WTC11 (cell line): ENCODE data around the gene NCBP2. TPM values are rescaled to one million over a fixed set of nuclear protein-coding genes. Genes with fewer than 3 reads are reported as not detected.

Source experiments
- ATAC-seq: fragments of 200-7000 bp; cut with Tn5 transposase; 2 replicates; pipeline ENCODE4 v1.10.0; 2021; ENCODE audit warnings: mild to moderate bottlenecking, moderate library complexity
- Bru-seq: library from RNA; stranded (reverse); fragments of 400-500 nt; gene quantifications from one replicate; lab custom pipeline; 2021; lab: Mats Ljungman, UMichigan
- CTCF ChIA-PET: fragments of 300-600 bp; sonication (Branson Sonifier 250); formaldehyde crosslinking; loops from one replicate; lab custom pipeline; 2021; ENCODE audit warnings: antibody characterized with exemption; lab: Charles Lee
- POLR2A ChIA-PET: fragments of 350-600 bp; sonication (Branson Sonifier 250); formaldehyde crosslinking; loops from one replicate; lab custom pipeline; 2021; ENCODE audit warnings: antibody characterized with exemption; lab: Charles Lee
- DNase-seq: peaks from one replicate; pipeline ENCODE4 v3.0.0; 2021; ENCODE audit warnings: low spot score
- H3K27ac Mint-ChIP-seq: 2 replicates; pipeline ENCODE4 v1.8.0; 2021; ENCODE audit warnings: mixed read lengths
- H3K27me3 Mint-ChIP-seq: 2 replicates; pipeline ENCODE4 v1.8.0; 2021; ENCODE audit warnings: low read depth, mild to moderate bottlenecking, moderate library complexity, mixed read lengths
- H3K36me3 Mint-ChIP-seq: 2 replicates; pipeline ENCODE4 v1.8.0; 2021; ENCODE audit warnings: mixed read lengths
- H3K4me1 Mint-ChIP-seq: 2 replicates; pipeline ENCODE4 v1.8.0; 2022; ENCODE audit warnings: mixed read lengths
- H3K4me3 Mint-ChIP-seq: 2 replicates; pipeline ENCODE4 v1.8.0; 2021; ENCODE audit warnings: mild to moderate bottlenecking, moderate library complexity, mixed read lengths
- H3K9me3 Mint-ChIP-seq: 2 replicates; pipeline ENCODE4 v1.8.0; 2021; ENCODE audit warnings: mixed read lengths
- ATF1 ChIP-seq: sonication (generic); formaldehyde crosslinking; IDR thresholded peaks from 2 replicates; pipeline ENCODE4 v1.8.1; 2023; ENCODE audit warnings: mild to moderate bottlenecking, moderate library complexity, missing genetic modification reagents
- CBFB ChIP-seq: sonication (generic); formaldehyde crosslinking; IDR thresholded peaks from 2 replicates; pipeline ENCODE4 v1.8.1; 2022; ENCODE audit warnings: mild to moderate bottlenecking, low read depth, missing genetic modification reagents
- CREB1 ChIP-seq: sonication (generic); formaldehyde crosslinking; IDR thresholded peaks from 2 replicates; pipeline ENCODE4 v1.8.0; 2023; ENCODE audit warnings: mild to moderate bottlenecking, missing genetic modification reagents
- EMX1 ChIP-seq: fragments of 250-450 bp; sonication (Bioruptor Pico); IDR thresholded peaks from 2 replicates; pipeline ENCODE4 v1.8.0; 2021; ENCODE audit warnings: mild to moderate bottlenecking
- FOXK1 ChIP-seq: sonication (generic); formaldehyde crosslinking; IDR thresholded peaks from 2 replicates; pipeline ENCODE4 v1.8.0; 2022; ENCODE audit warnings: mild to moderate bottlenecking, moderate library complexity, missing genetic modification reagents
- FOXP1 ChIP-seq: sonication (generic); formaldehyde crosslinking; IDR thresholded peaks from 2 replicates; pipeline ENCODE4 v1.8.0; 2022; ENCODE audit warnings: missing genetic modification reagents, mild to moderate bottlenecking, moderate library complexity, borderline replicate concordance
- MXD4 ChIP-seq: fragments of 250-450 bp; sonication (Bioruptor Pico); IDR thresholded peaks from 2 replicates; pipeline ENCODE4 v1.8.0; 2021; ENCODE audit warnings: mild to moderate bottlenecking, moderate library complexity, borderline replicate concordance
- ZNF232 ChIP-seq: sonication (generic); formaldehyde crosslinking; IDR thresholded peaks from 2 replicates; pipeline ENCODE4 v1.8.0; 2022; ENCODE audit warnings: mild to moderate bottlenecking, missing genetic modification reagents
- ZNF317 ChIP-seq: sonication (generic); formaldehyde crosslinking; IDR thresholded peaks from 2 replicates; pipeline ENCODE4 v1.8.1; 2023; ENCODE audit warnings: low read depth, mild to moderate bottlenecking, moderate library complexity, missing genetic modification reagents, borderline replicate concordance
- long read RNA-seq, 3 experiments: library from RNA in 1 of 3; library from capped mRNA in 1 of 3; library from polyadenylated mRNA in 1 of 3; unstranded in 2 of 3; stranded (forward) in 1 of 3; transcript quantifications; one replicate each; pipeline ENCODE4 v2.0.0, GENCODE V29; 2021
- total RNA-seq: library from RNA; stranded (reverse); gene quantifications from 3 replicates; pipeline ENCODE4 v1.2.3, GENCODE V29; 2021
- TF ChIP-seq, protein P1 (sequence below): fragments of 250-450 bp; sonication (Bioruptor Pico); conservative IDR thresholded peaks from 2 replicates; pipeline ENCODE4 v1.9.0; 2021; ENCODE audit warnings: mild to moderate bottlenecking
- TF ChIP-seq, protein P2 (sequence below): sonication (generic); formaldehyde crosslinking; IDR thresholded peaks from 2 replicates; pipeline ENCODE4 v1.8.0; 2022; ENCODE audit warnings: mild to moderate bottlenecking, missing genetic modification reagents
- TF ChIP-seq, protein P3 (sequence below): sonication (generic); formaldehyde crosslinking; IDR thresholded peaks from 2 replicates; pipeline ENCODE4 v1.8.1; 2023; ENCODE audit warnings: mild to moderate bottlenecking, missing genetic modification reagents, moderate library complexity
- TF ChIP-seq, protein P4 (sequence below): fragments of 250-450 bp; sonication (Bioruptor Pico); IDR thresholded peaks from 2 replicates; pipeline ENCODE4 v1.9.0; 2021; ENCODE audit warnings: mild to moderate bottlenecking, borderline replicate concordance
- TF ChIP-seq, protein P5 (sequence below): sonication (generic); formaldehyde crosslinking; IDR thresholded peaks from 2 replicates; pipeline ENCODE4 v1.8.0; 2023; ENCODE audit warnings: missing genetic modification reagents, mild to moderate bottlenecking, borderline replicate concordance
- TF ChIP-seq, protein P6 (sequence below): sonication (generic); formaldehyde crosslinking; IDR thresholded peaks from 2 replicates; pipeline ENCODE4 v1.8.1; 2022; ENCODE audit warnings: mild to moderate bottlenecking, missing genetic modification reagents, moderate library complexity, borderline replicate concordance
- TF ChIP-seq, protein P7 (sequence below): sonication (generic); formaldehyde crosslinking; IDR thresholded peaks from 2 replicates; pipeline ENCODE4 v1.8.0; 2022; ENCODE audit warnings: mild to moderate bottlenecking, missing genetic modification reagents

NCBP2 gene
- total RNA-seq, result 96.5 to 100.0 TPM (median 96.9 TPM) in 3 replicates
- Bru-seq, nascent RNA, result percentile 98 among the genes with signal in this experiment
- long read RNA-seq, experiment 1, full-length matches to known transcripts, result 367 of 420 reads
- long read RNA-seq, experiment 1, partial matches to known transcripts, result 16 of 420 reads
- long read RNA-seq, experiment 1, other reads (novel, unspliced or antisense), result 37 of 420 reads
- long read RNA-seq, experiment 2, transcript NCBP2-201 (4 exons, 2,169 nt), result major isoform, 93 of 168 reads
- long read RNA-seq, experiment 2, partial matches to known transcripts, result 56 of 168 reads
- long read RNA-seq, experiment 2, other reads (novel, unspliced or antisense), result 6 of 168 reads
- long read RNA-seq, experiment 3, transcript NCBP2-205 (4 exons, 2,220 nt), result minor isoform, 19 of 240 reads
- long read RNA-seq, experiment 3, transcript NCBP2-201 (4 exons, 2,169 nt), result major isoform, 131 of 240 reads
- long read RNA-seq, experiment 3, transcript NCBP2-207 (4 exons, 1,133 nt), result minor isoform, 27 of 240 reads
- long read RNA-seq, experiment 3, transcript NCBP2-204 (4 exons, 1,946 nt), result minor isoform, 27 of 240 reads
- long read RNA-seq, experiment 3, partial matches to known transcripts, result 3 of 240 reads
- long read RNA-seq, experiment 3, other reads (novel, unspliced or antisense), result 31 of 240 reads

DNA sequence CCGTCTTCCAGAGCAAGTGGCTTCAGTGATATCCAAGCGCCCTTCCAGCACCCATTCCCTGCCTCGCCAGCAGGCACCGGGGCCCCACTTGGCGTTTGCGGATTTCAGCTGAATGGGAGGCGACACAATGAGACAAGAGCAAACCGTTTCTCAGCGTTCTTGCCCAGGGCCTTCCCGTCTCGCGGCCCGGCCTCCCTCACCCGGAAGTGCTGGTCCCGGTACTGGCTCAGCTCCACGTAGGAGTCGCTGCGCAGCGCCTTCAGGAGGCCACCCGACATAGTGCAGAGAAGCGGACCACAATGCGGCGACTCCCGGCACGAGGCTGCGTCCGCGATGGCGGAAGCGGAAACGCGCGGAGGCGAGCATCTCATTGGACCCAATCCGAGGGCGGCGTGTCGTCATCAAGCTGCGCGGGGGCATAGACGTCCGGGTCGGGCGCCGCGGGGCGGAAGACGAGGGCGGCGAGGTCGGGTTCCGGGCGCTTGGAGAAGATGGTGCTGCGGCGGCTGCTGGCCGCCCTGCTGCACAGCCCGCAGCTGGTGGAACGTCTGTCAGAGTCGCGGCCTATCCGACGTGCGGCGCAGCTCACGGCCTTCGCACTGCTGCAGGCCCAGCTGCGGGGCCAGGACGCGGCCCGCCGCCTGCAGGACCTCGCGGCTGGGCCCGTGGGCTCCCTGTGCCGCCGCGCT lies at the start of gene NCBP2:
Gene NCBP2 (minus strand): TSS at position 303 of the 689 bp plus-strand sequence. CDS start 25 bp downstream, at position 278.
- DNase-seq, result peak; percentile 99
- peaks cover 31% of the 10 kb centered on the region for H3K36me3 Mint-ChIP-seq
- TF ChIP-seq, protein P1, sequence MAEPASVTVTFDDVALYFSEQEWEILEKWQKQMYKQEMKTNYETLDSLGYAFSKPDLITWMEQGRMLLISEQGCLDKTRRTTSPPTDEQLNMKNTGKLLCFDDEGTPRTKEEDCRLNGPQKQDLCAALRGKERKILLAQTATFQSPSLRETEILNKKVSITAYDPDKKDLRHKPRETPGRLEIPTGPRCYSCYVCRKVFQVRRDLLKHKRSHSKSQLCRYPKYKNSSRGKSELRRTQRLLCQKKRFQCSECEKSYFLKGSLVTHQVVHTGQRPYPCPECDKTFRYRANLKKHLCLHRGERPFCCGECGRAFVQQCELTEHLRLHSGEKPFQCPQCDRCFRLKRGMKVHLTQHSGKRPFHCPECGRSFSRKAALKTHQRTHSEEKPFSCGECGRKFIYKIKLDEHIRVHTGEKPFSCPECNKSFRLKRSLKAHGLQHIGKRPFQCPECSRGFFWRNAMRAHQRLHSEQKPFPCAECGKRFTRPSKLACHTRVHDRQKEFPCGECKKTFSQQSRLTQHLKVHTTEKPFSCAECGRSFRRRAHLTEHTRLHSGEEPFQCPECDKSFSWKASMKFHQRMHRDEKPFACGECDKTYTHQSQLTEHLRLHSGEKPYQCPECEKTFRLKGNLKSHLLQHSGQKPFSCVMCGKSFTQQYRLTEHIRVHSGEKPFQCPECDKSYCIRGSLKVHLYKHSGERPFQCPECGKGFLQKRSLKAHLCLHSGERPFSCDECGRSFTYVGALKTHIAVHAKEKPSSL (CRISPR knock-in tag), result no peak
- TF ChIP-seq FOXK1 (CRISPR knock-in tag) (peak; percentile 98), ZNF232 (CRISPR knock-in tag) (peak; percentile 77), CBFB (0 out of 2 replicates have a peak, but pooled peaks have one; percentile 54), CREB1 (CRISPR knock-in tag) (peak; percentile 91; the same call in 1 of the 2 replicates), EMX1 (CRISPR knock-in tag) (no peak), ATF1 (peak; percentile 77), ZNF317 (0 out of 2 replicates have a peak, but pooled peaks have one; percentile 45), MXD4 (no peak), FOXP1 (CRISPR knock-in tag) (peak; percentile 91; the same call in 1 of the 2 replicates)
- TF ChIP-seq, protein P2, sequence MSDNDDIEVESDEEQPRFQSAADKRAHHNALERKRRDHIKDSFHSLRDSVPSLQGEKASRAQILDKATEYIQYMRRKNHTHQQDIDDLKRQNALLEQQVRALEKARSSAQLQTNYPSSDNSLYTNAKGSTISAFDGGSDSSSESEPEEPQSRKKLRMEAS (CRISPR knock-in tag), result peak; percentile 99
- TF ChIP-seq, protein P3, sequence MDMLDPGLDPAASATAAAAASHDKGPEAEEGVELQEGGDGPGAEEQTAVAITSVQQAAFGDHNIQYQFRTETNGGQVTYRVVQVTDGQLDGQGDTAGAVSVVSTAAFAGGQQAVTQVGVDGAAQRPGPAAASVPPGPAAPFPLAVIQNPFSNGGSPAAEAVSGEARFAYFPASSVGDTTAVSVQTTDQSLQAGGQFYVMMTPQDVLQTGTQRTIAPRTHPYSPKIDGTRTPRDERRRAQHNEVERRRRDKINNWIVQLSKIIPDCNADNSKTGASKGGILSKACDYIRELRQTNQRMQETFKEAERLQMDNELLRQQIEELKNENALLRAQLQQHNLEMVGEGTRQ (CRISPR knock-in tag), result peak; percentile 52; the same call in 1 of the 2 replicates
- TF ChIP-seq, protein P4, sequence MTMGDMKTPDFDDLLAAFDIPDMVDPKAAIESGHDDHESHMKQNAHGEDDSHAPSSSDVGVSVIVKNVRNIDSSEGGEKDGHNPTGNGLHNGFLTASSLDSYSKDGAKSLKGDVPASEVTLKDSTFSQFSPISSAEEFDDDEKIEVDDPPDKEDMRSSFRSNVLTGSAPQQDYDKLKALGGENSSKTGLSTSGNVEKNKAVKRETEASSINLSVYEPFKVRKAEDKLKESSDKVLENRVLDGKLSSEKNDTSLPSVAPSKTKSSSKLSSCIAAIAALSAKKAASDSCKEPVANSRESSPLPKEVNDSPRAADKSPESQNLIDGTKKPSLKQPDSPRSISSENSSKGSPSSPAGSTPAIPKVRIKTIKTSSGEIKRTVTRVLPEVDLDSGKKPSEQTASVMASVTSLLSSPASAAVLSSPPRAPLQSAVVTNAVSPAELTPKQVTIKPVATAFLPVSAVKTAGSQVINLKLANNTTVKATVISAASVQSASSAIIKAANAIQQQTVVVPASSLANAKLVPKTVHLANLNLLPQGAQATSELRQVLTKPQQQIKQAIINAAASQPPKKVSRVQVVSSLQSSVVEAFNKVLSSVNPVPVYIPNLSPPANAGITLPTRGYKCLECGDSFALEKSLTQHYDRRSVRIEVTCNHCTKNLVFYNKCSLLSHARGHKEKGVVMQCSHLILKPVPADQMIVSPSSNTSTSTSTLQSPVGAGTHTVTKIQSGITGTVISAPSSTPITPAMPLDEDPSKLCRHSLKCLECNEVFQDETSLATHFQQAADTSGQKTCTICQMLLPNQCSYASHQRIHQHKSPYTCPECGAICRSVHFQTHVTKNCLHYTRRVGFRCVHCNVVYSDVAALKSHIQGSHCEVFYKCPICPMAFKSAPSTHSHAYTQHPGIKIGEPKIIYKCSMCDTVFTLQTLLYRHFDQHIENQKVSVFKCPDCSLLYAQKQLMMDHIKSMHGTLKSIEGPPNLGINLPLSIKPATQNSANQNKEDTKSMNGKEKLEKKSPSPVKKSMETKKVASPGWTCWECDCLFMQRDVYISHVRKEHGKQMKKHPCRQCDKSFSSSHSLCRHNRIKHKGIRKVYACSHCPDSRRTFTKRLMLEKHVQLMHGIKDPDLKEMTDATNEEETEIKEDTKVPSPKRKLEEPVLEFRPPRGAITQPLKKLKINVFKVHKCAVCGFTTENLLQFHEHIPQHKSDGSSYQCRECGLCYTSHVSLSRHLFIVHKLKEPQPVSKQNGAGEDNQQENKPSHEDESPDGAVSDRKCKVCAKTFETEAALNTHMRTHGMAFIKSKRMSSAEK, result no peak
- TF ChIP-seq, protein P5, sequence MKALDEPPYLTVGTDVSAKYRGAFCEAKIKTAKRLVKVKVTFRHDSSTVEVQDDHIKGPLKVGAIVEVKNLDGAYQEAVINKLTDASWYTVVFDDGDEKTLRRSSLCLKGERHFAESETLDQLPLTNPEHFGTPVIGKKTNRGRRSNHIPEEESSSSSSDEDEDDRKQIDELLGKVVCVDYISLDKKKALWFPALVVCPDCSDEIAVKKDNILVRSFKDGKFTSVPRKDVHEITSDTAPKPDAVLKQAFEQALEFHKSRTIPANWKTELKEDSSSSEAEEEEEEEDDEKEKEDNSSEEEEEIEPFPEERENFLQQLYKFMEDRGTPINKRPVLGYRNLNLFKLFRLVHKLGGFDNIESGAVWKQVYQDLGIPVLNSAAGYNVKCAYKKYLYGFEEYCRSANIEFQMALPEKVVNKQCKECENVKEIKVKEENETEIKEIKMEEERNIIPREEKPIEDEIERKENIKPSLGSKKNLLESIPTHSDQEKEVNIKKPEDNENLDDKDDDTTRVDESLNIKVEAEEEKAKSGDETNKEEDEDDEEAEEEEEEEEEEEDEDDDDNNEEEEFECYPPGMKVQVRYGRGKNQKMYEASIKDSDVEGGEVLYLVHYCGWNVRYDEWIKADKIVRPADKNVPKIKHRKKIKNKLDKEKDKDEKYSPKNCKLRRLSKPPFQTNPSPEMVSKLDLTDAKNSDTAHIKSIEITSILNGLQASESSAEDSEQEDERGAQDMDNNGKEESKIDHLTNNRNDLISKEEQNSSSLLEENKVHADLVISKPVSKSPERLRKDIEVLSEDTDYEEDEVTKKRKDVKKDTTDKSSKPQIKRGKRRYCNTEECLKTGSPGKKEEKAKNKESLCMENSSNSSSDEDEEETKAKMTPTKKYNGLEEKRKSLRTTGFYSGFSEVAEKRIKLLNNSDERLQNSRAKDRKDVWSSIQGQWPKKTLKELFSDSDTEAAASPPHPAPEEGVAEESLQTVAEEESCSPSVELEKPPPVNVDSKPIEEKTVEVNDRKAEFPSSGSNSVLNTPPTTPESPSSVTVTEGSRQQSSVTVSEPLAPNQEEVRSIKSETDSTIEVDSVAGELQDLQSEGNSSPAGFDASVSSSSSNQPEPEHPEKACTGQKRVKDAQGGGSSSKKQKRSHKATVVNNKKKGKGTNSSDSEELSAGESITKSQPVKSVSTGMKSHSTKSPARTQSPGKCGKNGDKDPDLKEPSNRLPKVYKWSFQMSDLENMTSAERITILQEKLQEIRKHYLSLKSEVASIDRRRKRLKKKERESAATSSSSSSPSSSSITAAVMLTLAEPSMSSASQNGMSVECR, result peak; percentile 98
- TF ChIP-seq, protein P6, sequence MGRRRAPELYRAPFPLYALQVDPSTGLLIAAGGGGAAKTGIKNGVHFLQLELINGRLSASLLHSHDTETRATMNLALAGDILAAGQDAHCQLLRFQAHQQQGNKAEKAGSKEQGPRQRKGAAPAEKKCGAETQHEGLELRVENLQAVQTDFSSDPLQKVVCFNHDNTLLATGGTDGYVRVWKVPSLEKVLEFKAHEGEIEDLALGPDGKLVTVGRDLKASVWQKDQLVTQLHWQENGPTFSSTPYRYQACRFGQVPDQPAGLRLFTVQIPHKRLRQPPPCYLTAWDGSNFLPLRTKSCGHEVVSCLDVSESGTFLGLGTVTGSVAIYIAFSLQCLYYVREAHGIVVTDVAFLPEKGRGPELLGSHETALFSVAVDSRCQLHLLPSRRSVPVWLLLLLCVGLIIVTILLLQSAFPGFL (CRISPR knock-in tag), result peak; percentile 78; the same call in 1 of the 2 replicates
- TF ChIP-seq, protein P7, sequence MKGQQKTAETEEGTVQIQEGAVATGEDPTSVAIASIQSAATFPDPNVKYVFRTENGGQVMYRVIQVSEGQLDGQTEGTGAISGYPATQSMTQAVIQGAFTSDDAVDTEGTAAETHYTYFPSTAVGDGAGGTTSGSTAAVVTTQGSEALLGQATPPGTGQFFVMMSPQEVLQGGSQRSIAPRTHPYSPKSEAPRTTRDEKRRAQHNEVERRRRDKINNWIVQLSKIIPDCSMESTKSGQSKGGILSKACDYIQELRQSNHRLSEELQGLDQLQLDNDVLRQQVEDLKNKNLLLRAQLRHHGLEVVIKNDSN (CRISPR knock-in tag), result peak; percentile 70

More for the DNA sequence above, at the start of gene NCBP2:
- Mint-ChIP-seq H3K27ac (peak within 1 kb of the TSS; percentile 98), H3K27me3 (no peaks in the 10 kb centered on the region), H3K9me3 (no peaks in the 10 kb centered on the region), H3K4me1 (peaks cover 31% of the 10 kb centered on the region), H3K4me3 (peak within 1 kb of the TSS; percentile 99)
- ATAC-seq, result peak; percentile 91
- CTCF ChIA-PET, result interaction anchor here (0.6 to 2.5 kb wide), 19 partner anchors 14 to 579 kb away, joined by 3 to 15 read pairs (median 3); partner anchors contain the start of genes FBXO45, PAK2, RNF168 and SENP5
- POLR2A ChIA-PET, result interaction anchor here (0.7 to 2.6 kb wide), 7 partner anchors 74 to 539 kb away, joined by 3 to 16 read pairs (median 3); partner anchors contain the start of gene SENP5
